ENCODE data around the gene MPP3.

DNA sequence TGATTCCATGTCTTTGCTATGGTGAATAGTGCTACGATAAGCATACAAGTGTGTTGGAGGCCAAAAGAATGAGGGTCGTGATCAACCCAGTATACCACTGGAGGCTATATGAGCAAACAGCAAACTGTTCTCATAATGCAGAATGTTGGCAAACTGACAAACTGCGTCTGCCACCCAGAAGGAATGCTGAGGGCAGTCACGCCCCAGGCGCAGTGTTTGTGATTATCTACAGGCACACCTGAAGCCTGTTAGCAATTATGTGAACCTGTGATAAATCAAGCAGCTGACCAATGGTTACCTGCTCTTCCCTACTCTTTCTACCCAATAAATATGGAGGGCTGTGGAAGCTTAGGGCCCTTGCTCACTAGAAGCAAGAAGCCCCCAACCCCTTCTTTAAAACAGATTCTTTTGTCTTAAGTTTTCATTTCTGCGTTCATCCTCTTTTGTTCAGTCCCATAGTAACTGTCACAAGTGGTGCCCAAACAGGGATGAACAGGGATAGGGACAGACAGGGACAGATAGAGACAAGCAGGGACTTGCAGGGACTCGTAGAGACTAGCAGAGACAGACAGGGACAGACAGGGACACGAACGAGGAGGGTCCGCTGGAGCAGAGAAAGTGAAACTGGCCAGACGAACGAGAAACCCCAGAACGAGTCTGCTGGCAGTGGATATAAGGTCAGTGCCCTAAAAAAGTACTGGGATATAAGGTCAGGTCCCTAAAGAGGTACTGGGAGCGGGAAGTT, 39.2 kb upstream of the MPP3 start:
- TF ChIP-seq CEBPB (IDR thresholded peaks at IDR 0.05) (no peak), EP300 (IDR thresholded peaks at IDR 0.05; ENCODE audit: borderline replicate concordance) (no peak), TCF12 (IDR thresholded peaks at IDR 0.05; ENCODE audit: low read depth) (no peak), TEAD4 (IDR thresholded peaks at IDR 0.05) (0 out of 2 replicates have a peak, but pooled peaks have one; percentile 27), RAD21 (IDR thresholded peaks at IDR 0.05; ENCODE audit: low read depth) (no peak), CREB1 (IDR thresholded peaks at IDR 0.05; ENCODE audit: low read depth) (no peak), FOXM1 (IDR thresholded peaks at IDR 0.05; ENCODE audit: borderline replicate concordance, low read depth) (no peak), TAF1 (IDR thresholded peaks at IDR 0.05; ENCODE audit: low read depth) (no peak), NFIC (IDR thresholded peaks at IDR 0.05) (no peak), YY1 (IDR thresholded peaks at IDR 0.05; ENCODE audit: low read depth) (no peak), EGR1 (IDR thresholded peaks at IDR 0.05) (no peak)
- TF ChIP-seq, protein P1, sequence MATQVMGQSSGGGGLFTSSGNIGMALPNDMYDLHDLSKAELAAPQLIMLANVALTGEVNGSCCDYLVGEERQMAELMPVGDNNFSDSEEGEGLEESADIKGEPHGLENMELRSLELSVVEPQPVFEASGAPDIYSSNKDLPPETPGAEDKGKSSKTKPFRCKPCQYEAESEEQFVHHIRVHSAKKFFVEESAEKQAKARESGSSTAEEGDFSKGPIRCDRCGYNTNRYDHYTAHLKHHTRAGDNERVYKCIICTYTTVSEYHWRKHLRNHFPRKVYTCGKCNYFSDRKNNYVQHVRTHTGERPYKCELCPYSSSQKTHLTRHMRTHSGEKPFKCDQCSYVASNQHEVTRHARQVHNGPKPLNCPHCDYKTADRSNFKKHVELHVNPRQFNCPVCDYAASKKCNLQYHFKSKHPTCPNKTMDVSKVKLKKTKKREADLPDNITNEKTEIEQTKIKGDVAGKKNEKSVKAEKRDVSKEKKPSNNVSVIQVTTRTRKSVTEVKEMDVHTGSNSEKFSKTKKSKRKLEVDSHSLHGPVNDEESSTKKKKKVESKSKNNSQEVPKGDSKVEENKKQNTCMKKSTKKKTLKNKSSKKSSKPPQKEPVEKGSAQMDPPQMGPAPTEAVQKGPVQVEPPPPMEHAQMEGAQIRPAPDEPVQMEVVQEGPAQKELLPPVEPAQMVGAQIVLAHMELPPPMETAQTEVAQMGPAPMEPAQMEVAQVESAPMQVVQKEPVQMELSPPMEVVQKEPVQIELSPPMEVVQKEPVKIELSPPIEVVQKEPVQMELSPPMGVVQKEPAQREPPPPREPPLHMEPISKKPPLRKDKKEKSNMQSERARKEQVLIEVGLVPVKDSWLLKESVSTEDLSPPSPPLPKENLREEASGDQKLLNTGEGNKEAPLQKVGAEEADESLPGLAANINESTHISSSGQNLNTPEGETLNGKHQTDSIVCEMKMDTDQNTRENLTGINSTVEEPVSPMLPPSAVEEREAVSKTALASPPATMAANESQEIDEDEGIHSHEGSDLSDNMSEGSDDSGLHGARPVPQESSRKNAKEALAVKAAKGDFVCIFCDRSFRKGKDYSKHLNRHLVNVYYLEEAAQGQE (IDR thresholded peaks at IDR 0.05; ENCODE audit: low read depth): no peak
- TF ChIP-seq, protein P2, sequence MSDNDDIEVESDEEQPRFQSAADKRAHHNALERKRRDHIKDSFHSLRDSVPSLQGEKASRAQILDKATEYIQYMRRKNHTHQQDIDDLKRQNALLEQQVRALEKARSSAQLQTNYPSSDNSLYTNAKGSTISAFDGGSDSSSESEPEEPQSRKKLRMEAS (IDR thresholded peaks at IDR 0.05): no peak
